Peyer's patch (tissue), 4 donors: ENCODE data around the gene DGKI.

Experiments used
- POLR2A ChIP-seq, 2 donors: fragments of 450-650 bp; IDR thresholded peaks; one replicate each; pipeline ENCODE4 v1.5.1; 2017; ENCODE audit warnings: antibody characterized with exemption in 2 of 2, mild to moderate bottlenecking in 2 of 2, moderate library complexity in 2 of 2
- TF ChIP-seq, protein P1 (sequence below), 6 experiments: fragments of 450-650 bp in 4 of 6; fragments of 200-600 bp in 2 of 6; sonication (generic) in 1 of 6; IDR thresholded peaks; one replicate each; pipeline ENCODE4 v1.5.1; 2017 to 2019; ENCODE audit warnings: antibody characterized with exemption in 6 of 6, mild to moderate bottlenecking in 3 of 6, moderate library complexity in 1 of 6

DNA sequence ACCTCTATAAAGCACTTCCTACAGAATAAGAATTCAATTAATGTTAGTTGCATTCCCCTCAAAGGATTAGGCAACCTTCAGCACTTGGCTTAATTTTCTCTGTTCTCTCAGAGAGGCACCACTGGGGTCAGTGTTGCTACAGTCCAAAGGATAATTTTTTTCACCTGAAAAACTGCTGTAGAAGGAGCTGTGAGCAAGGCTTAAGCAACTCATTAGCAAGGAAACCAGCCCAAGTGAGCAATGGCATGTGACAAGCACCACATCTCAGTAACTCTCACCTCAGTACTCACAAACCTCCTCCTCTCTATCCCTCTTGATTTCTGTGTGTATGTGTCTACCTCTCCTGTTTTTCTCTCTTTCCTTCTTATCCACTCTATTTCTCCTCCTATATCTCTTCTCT, 55.9 kb downstream of the DGKI start:
- TF ChIP-seq, protein P1, sequence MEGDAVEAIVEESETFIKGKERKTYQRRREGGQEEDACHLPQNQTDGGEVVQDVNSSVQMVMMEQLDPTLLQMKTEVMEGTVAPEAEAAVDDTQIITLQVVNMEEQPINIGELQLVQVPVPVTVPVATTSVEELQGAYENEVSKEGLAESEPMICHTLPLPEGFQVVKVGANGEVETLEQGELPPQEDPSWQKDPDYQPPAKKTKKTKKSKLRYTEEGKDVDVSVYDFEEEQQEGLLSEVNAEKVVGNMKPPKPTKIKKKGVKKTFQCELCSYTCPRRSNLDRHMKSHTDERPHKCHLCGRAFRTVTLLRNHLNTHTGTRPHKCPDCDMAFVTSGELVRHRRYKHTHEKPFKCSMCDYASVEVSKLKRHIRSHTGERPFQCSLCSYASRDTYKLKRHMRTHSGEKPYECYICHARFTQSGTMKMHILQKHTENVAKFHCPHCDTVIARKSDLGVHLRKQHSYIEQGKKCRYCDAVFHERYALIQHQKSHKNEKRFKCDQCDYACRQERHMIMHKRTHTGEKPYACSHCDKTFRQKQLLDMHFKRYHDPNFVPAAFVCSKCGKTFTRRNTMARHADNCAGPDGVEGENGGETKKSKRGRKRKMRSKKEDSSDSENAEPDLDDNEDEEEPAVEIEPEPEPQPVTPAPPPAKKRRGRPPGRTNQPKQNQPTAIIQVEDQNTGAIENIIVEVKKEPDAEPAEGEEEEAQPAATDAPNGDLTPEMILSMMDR (IDR thresholded peaks at IDR 0.05): no peak
- TF ChIP-seq POLR2A (IDR thresholded peaks at IDR 0.05): no peak
